ENCODE measurements around the gene SSC4D. TPM values are rescaled to one million over a fixed set of nuclear protein-coding genes. Genes with fewer than 3 reads are reported as not detected.

Gene SSC4D
- total RNA-seq, 1 experiment from 2014 or later = 18.1 TPM

DNA sequence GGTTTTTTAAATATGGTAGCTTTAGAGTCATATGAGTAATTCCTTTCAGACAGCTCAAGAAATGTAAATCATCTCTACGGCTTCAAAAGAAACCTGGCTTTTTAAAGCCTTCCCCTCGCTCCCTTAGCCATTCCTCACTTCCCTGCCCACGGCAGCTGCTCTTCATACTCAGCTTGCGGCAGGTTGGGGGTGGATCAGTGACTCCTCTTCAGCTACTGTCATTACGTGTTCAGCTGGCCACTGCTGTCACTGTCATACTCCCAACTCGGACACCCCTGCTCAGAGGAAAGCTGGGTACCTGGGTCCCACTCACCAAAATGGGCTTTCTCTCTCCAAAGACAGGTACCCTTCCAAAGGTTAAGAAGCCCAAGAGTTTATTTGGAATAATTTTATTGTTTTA lies 57.3 kb downstream of the SSC4D start:
- ChIA-PET POLR2A (interaction anchor here (1.0 to 1.4 kb wide), 3 partner anchors 13 to 56 kb away, joined by 3 to 9 read pairs (median 3); no protein-coding TSS in a partner anchor), CTCF (interaction anchor here (1.4 kb wide), 1 partner anchor 38 kb away, joined by 5 read pairs; no protein-coding TSS in a partner anchor)
- Mint-ChIP-seq H3K9me3 (peaks cover 13% of the 10 kb centered on the region), H3K27me3 (ENCODE audit: low read depth) (no peaks in the 10 kb centered on the region), H3K4me1 (peaks cover 54% of the 10 kb centered on the region), H3K4me3 (no peak overlapping the region), H3K36me3 (peaks cover 79% of the 10 kb centered on the region), H3K27ac (no peak overlapping the region)
- no peak for TF ChIP-seq CREB1 (CRISPR knock-in tag; IDR thresholded peaks at IDR 0.05)
- no peak for TF ChIP-seq ESRRA (CRISPR knock-in tag; IDR thresholded peaks at IDR 0.05; ENCODE audit: borderline replicate concordance)
- TF ChIP-seq TP53 (CRISPR knock-in tag; IDR thresholded peaks at IDR 0.05) = no peak
- TF ChIP-seq, protein P1, sequence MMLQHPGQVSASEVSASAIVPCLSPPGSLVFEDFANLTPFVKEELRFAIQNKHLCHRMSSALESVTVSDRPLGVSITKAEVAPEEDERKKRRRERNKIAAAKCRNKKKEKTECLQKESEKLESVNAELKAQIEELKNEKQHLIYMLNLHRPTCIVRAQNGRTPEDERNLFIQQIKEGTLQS (CRISPR knock-in tag; conservative IDR thresholded peaks at IDR 0.05) = no peak
- TF ChIP-seq ZNF671 (CRISPR knock-in tag; IDR thresholded peaks at IDR 0.05) = no peak
- no peak for TF ChIP-seq RELA (CRISPR knock-in tag; IDR thresholded peaks at IDR 0.05; ENCODE audit: borderline replicate concordance)
- TF ChIP-seq, protein P2, sequence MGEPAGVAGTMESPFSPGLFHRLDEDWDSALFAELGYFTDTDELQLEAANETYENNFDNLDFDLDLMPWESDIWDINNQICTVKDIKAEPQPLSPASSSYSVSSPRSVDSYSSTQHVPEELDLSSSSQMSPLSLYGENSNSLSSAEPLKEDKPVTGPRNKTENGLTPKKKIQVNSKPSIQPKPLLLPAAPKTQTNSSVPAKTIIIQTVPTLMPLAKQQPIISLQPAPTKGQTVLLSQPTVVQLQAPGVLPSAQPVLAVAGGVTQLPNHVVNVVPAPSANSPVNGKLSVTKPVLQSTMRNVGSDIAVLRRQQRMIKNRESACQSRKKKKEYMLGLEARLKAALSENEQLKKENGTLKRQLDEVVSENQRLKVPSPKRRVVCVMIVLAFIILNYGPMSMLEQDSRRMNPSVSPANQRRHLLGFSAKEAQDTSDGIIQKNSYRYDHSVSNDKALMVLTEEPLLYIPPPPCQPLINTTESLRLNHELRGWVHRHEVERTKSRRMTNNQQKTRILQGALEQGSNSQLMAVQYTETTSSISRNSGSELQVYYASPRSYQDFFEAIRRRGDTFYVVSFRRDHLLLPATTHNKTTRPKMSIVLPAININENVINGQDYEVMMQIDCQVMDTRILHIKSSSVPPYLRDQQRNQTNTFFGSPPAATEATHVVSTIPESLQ (CRISPR knock-in tag; IDR thresholded peaks at IDR 0.05) = no peak
- TF ChIP-seq FOXP1 (CRISPR knock-in tag; IDR thresholded peaks at IDR 0.05; ENCODE audit: borderline replicate concordance) = no peak
- TF ChIP-seq TEAD1 (CRISPR knock-in tag; IDR thresholded peaks at IDR 0.05) = no peak
- TF ChIP-seq, protein P3, sequence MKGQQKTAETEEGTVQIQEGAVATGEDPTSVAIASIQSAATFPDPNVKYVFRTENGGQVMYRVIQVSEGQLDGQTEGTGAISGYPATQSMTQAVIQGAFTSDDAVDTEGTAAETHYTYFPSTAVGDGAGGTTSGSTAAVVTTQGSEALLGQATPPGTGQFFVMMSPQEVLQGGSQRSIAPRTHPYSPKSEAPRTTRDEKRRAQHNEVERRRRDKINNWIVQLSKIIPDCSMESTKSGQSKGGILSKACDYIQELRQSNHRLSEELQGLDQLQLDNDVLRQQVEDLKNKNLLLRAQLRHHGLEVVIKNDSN (CRISPR knock-in tag; IDR thresholded peaks at IDR 0.05) = no peak
- TF ChIP-seq TCF7 (CRISPR knock-in tag; IDR thresholded peaks at IDR 0.05; ENCODE audit: low read depth) = no peak
- no peak for TF ChIP-seq SOX15 (CRISPR knock-in tag; IDR thresholded peaks at IDR 0.05)
- no peak for TF ChIP-seq MAX (CRISPR knock-in tag; IDR thresholded peaks at IDR 0.05)
- TF ChIP-seq HMGA2 (CRISPR knock-in tag; IDR thresholded peaks at IDR 0.05) = no peak
- TF ChIP-seq ATF1 (CRISPR knock-in tag; IDR thresholded peaks at IDR 0.05) = no peak
- no peak for TF ChIP-seq ZNF317 (CRISPR knock-in tag; IDR thresholded peaks at IDR 0.05; ENCODE audit: borderline replicate concordance, low read depth)
- no peak for TF ChIP-seq GTF2I (CRISPR knock-in tag; conservative IDR thresholded peaks at IDR 0.05)
- ATAC-seq = no peak
- DNase-seq (ENCODE audit: low spot score) = no peak

DNA sequence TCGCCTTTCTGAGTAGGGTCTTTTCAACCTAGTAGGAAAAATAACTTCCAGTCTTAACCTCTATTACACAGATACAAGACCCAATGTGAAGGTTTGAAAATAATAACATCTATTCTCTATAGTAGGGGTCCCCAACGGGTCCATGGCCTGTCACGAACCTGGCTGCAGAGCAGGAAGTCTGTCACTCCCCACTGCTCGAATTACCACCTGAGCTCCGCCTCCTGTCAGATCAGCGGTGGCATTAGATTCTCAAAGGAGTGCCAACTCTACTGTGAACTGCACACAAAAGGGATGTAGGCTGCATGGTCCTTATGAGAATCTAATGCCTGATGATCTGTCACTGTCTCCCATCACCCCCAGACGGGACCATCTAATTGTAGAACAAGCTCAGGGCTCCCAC lies 58.1 kb downstream of the SSC4D start:
- ChIA-PET POLR2A (interaction anchor here (0.6 to 1.3 kb wide), 3 partner anchors 21 to 190 kb away, joined by 3 read pairs; no protein-coding TSS in a partner anchor), CTCF (interaction anchor here (1.4 kb wide), 1 partner anchor 38 kb away, joined by 5 read pairs; no protein-coding TSS in a partner anchor)
- Mint-ChIP-seq H3K9me3 (peaks cover 13% of the 10 kb centered on the region), H3K27me3 (ENCODE audit: low read depth) (no peaks in the 10 kb centered on the region), H3K4me3 (no peak overlapping the region), H3K27ac (peak overlapping the region; percentile 19; the same call in 1 of the 2 replicates), H3K36me3 (peaks cover 80% of the 10 kb centered on the region), H3K4me1 (peaks cover 55% of the 10 kb centered on the region)
- ATAC-seq = peak; percentile 60
- DNase-seq (ENCODE audit: low spot score) = no peak
- TF ChIP-seq, protein P4, sequence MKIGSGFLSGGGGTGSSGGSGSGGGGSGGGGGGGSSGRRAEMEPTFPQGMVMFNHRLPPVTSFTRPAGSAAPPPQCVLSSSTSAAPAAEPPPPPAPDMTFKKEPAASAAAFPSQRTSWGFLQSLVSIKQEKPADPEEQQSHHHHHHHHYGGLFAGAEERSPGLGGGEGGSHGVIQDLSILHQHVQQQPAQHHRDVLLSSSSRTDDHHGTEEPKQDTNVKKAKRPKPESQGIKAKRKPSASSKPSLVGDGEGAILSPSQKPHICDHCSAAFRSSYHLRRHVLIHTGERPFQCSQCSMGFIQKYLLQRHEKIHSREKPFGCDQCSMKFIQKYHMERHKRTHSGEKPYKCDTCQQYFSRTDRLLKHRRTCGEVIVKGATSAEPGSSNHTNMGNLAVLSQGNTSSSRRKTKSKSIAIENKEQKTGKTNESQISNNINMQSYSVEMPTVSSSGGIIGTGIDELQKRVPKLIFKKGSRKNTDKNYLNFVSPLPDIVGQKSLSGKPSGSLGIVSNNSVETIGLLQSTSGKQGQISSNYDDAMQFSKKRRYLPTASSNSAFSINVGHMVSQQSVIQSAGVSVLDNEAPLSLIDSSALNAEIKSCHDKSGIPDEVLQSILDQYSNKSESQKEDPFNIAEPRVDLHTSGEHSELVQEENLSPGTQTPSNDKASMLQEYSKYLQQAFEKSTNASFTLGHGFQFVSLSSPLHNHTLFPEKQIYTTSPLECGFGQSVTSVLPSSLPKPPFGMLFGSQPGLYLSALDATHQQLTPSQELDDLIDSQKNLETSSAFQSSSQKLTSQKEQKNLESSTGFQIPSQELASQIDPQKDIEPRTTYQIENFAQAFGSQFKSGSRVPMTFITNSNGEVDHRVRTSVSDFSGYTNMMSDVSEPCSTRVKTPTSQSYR (CRISPR knock-in tag; IDR thresholded peaks at IDR 0.05) = no peak
- TF ChIP-seq ZNF416 (CRISPR knock-in tag; IDR thresholded peaks at IDR 0.05) (no peak), CTCF (IDR thresholded peaks at IDR 0.05) (no peak), MYBL2 (CRISPR knock-in tag; IDR thresholded peaks at IDR 0.05) (no peak), JAZF1 (CRISPR knock-in tag; IDR thresholded peaks at IDR 0.05) (no peak), NR1H2 (CRISPR knock-in tag; IDR thresholded peaks at IDR 0.05) (no peak), SMAD4 (CRISPR knock-in tag; IDR thresholded peaks at IDR 0.05) (no peak), NR3C1 (CRISPR knock-in tag; conservative IDR thresholded peaks at IDR 0.05; ENCODE audit: low read depth) (no peak), GABPB1 (CRISPR knock-in tag; IDR thresholded peaks at IDR 0.05) (no peak)

Measured in WTC11 (cell line).